H1 (cell line): ENCODE data around the gene PDE1C. TPM values are rescaled to one million over a fixed set of nuclear protein-coding genes. Genes with fewer than 3 reads are reported as not detected.

Experiments
- BRCA1 ChIP-seq: IDR thresholded peaks from 2 replicates; pipeline ENCODE4 v1.6.1; 2012; ENCODE audit warnings: low read depth, low read length, improper control_type of control experiment
- CBX5 ChIP-seq: fragments of 300-800, 300-1000 bp; sonication (generic); IDR thresholded peaks from 2 replicates; pipeline ENCODE4 v1.7.1; 2016; ENCODE audit warnings: antibody characterized with exemption, low read length, low read depth
- PHF8 ChIP-seq: fragments of 200-600 bp; sonication (generic); conservative IDR thresholded peaks from 2 replicates; pipeline ENCODE4 v1.7.1; 2012; ENCODE audit warnings: low read depth, mild to moderate bottlenecking, inconsistent platforms, low read length, moderate library complexity
- polyA plus RNA-seq, 7 experiments: library from polyadenylated mRNA; depleted of rRNA in 3 of 7; stranded (reverse) in 5 of 7; unstranded in 2 of 7; fragments of >200 nt in 5 of 7; fragments of 200-250 nt in 2 of 7; gene quantifications; 1 replicate in 5 of 7; 2 replicates in 1 of 7; 4 replicates in 1 of 7; pipeline versions ENCODE4 v1.2.1 to v1.2.3, GENCODE V29; 2011 to 2013; ENCODE audit warnings: missing spikeins in 2 of 7, mixed read lengths in 2 of 7
- total RNA-seq: library from RNA; stranded (reverse); fragmentation: NEBNext Ultra II Directional; extraction: Animal tissue kit (Norgen Biotek cat#: 25700); gene quantifications from 2 replicates; pipeline ENCODE4 v1.2.1, GENCODE V29; 2021
- TF ChIP-seq, protein P1 (sequence below): IDR thresholded peaks from 2 replicates; pipeline ENCODE4 v1.6.1; 2012; ENCODE audit warnings: inconsistent platforms

Gene PDE1C
- total and polyA plus RNA-seq, 2 of the 8 experiments (the other 6 are each of a cell fraction or from before 2014, with no cell fraction given) = 0.11 to 1.1 TPM

- TF ChIP-seq, protein P1, sequence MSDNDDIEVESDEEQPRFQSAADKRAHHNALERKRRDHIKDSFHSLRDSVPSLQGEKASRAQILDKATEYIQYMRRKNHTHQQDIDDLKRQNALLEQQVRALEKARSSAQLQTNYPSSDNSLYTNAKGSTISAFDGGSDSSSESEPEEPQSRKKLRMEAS = no peak
- TF ChIP-seq BRCA1 (no peak), CBX5 (no peak), PHF8 (no peak)
Measured at GRCh38 chr7:31864646-31865045, 205.6 kb downstream of the PDE1C start (continued).
